ENCODE measurements around the gene CGNL1.

CGNL1 gene

DNA sequence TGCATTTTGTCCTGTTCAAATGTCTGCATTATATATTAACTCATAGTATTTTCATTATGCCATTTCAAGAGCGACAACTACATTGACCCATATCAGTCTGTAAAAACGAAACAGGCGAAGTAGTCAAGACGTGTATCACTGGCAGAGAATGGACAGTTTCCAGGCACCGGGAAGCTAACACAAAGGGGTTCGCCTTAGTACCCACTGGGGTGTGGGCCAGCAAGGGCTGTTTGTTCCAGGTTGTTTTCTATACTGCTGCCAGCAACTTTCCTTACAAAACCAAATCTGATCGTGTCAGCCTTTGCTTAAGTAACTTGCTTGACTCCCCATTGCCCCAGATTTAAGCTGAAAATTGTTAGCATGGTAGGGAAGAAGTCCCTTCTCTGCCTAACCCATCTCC is 87.1 kb downstream of the CGNL1 start:
- no peak for DNase-seq

- no peak for DNase-seq
Observed at GRCh38 chr15:57464480-57464879, 88.2 kb downstream of the CGNL1 start.

- DNase-seq, result no peak
Observed at GRCh38 chr15:57468486-57468885, 92.2 kb downstream of the CGNL1 start.

- DNase-seq, result no peak
Observed at GRCh38 chr15:57470543-57470942, 94.2 kb downstream of the CGNL1 start.

DNA sequence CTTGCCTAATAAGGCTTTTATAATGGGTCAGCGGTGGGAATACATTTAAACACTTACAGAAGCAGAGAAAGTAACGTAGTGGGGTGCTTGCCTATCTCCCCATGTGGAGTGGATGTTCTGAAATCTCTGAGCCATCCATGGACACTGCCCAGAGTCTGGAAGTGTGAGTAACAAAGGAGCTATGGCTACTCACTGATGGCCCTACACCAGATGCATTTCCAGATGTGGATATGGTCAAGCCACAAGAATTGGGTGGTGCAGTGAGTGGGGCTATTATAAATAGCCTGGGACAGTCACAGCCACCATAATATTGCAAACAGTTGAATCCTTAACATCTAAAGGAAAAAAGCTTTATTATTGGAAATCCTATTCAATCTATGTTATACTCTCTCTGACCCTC is 96.6 kb downstream of the CGNL1 start:
- DNase-seq, result no peak

DNA sequence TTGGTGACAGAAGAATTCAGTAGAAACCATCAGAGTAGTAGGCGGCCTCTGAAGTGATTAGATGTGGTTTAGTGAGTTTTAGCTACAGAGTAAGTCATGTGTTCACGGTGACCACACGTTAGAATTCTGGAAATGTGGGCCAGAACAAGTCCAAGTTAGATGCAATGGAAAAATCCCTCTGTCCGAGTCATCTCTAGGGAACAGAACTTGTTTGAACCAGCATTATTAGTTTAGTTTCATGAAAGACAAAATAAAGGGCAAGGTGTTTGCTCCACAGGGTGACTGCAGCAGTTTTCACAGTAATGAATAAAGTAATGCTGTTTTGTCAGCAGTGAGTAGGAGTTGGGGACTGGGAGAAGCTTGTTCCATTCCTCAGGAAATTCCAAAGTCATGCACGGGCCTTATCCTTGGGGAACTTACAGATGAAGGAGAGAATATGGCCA is 100.2 kb downstream of the CGNL1 start:
- no peak for DNase-seq

DNA sequence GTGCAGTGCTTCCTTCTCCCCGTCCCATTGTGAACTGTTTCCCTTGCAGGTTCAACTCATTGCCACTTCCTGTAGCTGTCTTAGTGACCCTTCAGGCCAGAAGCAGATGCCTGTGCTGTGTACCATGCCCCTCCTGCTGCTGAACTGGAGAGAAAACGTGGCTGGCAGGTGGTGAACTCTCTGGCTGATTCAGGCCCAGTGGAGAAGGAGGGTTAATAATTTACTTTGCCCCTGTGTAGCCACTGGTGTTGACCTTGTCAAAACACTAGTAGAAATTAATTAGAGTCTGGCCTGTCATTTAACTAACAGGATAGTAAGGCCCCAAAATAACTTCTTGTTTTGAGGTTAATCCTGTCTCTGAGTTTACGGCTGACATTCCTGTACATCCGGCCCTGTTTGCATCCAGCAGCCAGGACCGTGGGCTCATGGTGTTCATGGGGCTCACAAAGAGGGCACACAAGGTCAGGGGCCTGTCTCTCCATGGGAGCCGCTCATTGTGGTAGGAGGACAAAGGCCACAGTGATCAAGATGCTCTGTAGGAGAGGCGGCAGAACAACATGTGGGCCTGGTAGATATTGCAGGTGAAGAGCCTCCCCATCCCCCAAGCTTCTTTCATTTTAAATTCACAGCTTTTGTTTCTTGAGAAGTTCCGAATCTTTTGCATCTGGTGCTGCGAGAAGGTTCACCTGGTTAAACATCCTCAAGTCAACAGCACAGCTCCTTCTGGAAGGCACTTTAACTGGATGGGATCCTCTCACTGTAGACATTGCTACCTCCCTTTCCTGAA is 101.6 kb downstream of the CGNL1 start:
- DNase-seq, result no peak

GRCh38 chr15:57479005-57479404 is 102.7 kb downstream of the CGNL1 start:
- DNase-seq, result no peak

GRCh38 chr15:57481038-57481705 is 104.9 kb downstream of the CGNL1 start:
- no peak for DNase-seq

DNA sequence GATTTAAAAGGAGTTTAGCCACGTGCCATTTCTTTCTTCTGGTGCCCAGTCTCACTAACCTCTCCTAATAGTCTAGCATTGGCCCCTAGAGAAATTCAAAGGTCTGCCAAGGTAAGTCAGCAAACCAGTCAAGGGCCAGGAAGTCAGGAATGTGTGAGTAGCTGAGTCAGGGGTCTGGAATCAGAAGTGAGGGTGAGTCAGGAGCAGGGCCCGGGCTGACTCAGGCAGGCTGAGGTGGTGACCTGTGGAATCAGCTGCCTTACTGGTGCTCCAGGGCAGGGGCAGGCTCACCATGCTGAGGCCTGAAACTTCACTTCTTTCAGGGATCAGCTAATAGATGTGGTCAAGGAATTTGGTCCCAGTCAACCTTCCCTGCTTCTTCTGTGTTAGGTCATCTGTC is 109.6 kb downstream of the CGNL1 start:
- no peak for DNase-seq

DNA sequence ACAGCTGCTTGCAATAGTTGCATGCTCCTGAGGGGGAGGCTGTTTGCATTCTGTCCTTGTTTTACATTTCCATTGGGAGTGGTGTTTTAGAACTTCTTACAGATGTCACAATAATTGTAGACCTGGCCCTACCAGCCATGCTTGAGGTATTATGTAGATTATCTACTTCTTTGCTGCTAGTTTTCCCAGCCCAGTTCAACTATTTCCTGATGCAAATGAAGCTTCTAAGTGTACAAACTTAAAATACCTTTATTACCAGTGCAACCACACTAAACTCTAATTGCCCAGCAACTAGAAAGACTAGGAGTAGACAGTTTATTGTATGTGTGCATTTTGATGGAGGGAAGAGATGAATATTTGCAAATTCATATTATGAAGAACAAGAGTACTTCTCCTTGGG is 110.5 kb downstream of the CGNL1 start:
- DNase-seq, result no peak

DNA sequence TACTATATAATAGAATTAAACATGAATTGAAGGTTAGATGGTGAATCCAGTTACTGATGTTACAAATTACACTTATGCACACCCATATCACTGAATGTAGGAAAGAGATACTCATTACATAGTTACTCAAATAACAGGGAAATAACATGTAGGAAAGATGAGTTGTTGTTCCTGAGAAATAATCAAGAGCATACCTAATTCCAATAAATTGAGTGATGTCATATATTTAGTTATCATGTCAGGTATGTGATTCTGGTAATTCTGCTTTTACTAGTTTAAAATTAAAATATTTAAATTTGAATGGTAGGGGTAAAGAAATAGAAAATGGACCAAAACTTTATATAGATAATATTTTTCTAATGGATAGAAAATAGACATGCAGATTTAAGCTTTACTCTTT is 112.8 kb downstream of the CGNL1 start:
- DNase-seq, result no peak

DNA sequence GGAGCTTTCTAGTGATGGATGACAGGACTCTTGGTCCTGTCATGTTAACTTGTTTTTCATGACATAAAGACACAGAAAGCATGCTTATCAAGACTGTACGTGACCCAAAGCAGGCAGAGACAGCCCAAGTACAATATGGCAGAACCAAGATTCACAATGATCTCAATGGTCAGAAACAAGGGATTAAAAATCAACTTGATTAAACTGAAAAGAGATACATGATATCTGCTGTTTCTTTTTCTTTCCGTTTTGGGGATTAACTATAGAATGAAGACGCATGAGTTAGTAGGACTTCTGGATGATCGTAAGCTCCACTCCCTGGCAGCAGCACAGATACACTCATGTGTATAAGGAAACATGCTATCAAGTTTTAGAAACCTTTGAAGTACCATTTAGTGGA is 117.0 kb downstream of the CGNL1 start:
- no peak for DNase-seq

GRCh38 chr15:57494581-57494980 is 118.3 kb downstream of the CGNL1 start:
- no peak for DNase-seq

DNA sequence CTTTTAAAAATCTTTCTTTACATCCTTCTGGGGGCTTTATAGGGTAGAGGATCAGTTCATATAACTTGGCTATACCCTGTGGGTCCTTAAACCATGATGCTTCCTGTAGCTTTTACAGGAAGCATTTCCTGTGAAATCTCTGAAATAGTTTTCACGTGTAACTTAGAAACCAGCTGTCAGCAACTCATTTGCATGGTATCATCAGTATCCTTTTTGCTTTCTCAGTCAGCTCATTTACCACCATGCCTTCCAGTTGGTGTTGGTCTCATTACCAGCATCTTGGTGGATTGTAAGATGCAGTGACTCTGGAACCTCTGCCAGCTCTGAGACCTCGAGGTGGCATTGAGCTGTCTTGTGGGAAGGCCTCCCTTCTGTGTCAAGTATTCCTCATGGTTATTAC is 118.7 kb downstream of the CGNL1 start:
- DNase-seq, result no peak

DNA sequence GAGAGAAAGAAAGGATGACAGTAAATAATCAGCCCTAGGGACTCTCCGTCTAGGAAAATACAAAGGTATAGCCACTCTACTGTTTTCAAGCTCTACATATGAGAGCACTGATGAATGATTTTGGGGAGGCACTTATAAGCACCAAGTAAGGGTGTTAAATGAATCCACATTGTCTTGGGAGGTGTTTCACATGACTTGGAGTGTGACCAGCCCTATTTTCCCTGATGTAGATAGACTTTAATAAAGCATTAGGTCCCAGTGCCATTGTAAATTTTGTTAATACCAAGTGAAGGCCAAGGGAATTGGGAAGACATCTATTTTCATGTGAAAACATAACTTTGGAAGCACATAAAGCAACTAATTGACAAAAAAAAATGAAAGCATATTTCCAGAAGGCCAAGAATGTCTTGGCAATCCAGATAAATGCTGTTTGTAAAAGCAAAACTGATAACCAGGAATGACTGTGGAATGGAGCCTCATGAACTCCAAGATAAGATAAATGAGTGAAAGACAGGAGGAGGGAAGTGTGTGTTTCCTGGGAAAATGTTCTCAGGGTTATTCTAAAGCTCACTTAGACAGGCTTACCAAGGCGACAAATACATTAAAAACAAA is 119.4 kb downstream of the CGNL1 start:
- no peak for DNase-seq

DNA sequence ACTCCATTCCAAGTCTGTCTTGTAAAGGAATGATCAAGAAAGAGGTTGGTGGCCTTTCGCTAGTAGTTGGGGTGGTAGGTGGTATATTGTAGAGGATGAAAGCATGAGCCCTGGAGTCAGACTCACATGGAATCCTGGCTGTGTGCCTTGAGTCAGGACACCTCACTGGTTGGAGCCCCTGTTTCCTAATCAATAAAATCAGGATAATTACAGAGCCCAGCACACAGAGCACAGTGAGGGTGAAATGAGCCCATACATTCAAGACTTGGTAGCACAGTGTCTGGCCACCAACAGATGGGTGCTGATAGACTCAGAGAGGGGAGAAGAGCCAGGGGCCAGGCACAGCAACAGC is 120.3 kb downstream of the CGNL1 start:
- no peak for DNase-seq

GRCh38 chr15:57496946-57497869 is 120.9 kb downstream of the CGNL1 start:
- no peak for DNase-seq

DNA sequence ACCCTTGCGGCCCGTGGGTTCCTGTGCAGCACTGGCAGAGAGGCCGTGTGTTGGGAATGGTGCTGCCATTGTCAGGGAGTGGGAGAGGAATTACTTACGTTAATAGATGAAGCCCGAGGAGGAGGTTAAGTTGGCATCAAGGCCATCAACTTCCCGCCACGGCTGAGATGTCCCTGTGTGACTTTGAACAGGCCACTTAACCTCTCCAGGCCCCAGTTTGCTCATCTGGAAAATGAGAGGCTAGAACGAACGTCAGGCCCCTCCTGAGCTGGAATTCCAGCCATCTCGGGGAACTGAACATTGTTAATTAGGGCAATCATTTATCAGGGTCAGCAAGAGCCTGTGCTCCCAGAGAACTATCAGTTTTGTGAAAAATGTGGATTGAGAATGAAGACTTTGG is 124.0 kb downstream of the CGNL1 start:
- DNase-seq, result no peak

GRCh38 chr15:57500979-57501576 is 124.8 kb downstream of the CGNL1 start:
- DNase-seq, result no peak

DNA sequence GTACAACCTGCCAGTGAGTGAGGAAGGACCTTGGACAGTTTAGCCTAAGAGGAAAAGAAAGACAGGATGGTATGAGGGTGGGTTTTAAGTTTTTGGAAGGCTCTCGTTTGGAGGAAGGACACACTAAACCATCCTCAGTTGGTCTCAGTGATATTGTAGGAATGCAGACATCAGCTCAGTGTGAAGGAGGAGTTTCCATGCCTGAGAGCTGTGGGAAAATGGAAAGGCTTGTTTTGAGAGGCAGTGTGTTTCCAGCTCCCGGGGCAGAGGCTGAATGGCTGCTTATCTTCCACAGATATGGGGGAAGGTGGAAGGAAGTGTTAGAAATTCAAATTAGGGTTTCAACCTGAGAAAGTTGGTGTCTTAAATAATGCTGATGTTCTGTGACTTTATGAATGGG is 125.8 kb downstream of the CGNL1 start:
- DNase-seq, result no peak

DNA sequence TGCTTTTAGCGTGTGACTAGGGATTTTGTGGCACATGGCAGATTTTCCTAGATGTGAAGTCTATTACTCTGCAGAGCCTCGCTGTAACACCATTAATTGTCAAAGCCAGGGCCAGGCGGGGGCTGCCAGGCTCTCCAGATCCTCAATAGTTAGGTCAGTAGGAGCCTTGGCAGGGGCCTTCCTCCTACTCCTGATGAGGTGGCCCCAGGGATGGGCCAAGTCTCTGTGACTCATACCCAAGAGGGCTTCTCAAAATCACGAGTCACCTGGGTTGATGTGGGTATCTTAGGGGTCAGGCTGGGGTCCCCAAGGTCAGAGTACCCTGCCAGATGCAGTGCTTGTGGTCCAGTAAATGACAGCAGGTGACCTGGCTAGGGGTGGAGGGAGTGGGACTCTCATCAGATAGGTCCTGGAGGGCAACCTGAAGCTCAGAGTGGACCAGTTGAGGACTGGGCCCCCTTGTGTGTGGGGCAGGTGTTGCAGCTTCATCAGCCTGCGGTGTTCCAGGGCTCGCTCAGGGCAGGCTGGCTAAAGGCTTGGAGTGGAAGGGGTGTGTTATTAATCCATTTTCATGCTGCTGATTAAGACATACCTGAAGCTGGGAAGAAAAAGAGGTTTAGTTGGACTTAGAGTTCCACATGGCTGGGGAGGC is 126.9 kb downstream of the CGNL1 start:
- DNase-seq, result peak in 1 of 2 experiments; percentile 9
